Measurements from ENCODE around the gene RFX4. TPM values are rescaled to one million over a fixed set of nuclear protein-coding genes. Genes with fewer than 3 reads are reported as not detected.

Gene RFX4
- total RNA-seq (2014; rRNA removed; shearing (Covaris generic)), result 0.40 and 0.56 TPM in 2 replicates

DNA sequence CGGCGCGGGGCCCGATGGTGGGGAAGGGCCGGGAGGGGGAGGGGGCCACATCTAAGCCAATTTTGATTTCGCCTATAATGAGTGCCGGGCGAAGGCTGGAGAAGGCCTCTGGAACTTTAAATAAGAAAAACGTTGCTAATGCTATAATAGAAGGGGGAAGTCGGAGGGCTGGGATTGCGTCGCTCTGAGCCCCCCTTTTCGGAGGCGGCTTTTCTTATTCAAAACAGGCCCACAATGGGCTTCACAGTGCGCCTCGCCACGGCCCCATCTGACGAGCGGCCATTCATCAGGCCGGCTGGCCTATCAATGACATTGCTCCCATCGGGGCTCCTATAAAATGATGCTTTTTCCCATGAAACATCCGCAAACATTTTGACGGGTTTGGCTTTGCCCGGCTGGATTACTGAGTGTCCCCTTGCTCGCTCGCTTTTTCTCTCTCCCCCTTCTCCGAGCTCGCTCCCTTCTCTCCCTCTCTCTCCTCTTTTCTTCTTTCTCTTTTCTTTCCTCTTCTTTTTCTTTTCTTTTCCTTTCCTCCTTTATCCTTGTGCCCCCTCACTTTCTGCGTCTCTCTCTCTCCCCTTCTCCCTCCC lies at the start of gene RFX4:
Gene RFX4 (plus strand): TSS at position 364 of the 590 bp plus-strand sequence. CDS start 317 bp downstream, outside the sequence.
- Histone ChIP-seq H3K36me3 (no peaks in the 10 kb centered on the region), H3K27me3 (no peaks in the 10 kb centered on the region), H3K27ac (no peak within 1 kb of the TSS), H3K4me1 (no peaks in the 10 kb centered on the region), H3K9me3 (replicated peaks) (no peaks in the 10 kb centered on the region), H3K4me3 (no peak within 1 kb of the TSS)
- no peak for DNase-seq

DNA sequence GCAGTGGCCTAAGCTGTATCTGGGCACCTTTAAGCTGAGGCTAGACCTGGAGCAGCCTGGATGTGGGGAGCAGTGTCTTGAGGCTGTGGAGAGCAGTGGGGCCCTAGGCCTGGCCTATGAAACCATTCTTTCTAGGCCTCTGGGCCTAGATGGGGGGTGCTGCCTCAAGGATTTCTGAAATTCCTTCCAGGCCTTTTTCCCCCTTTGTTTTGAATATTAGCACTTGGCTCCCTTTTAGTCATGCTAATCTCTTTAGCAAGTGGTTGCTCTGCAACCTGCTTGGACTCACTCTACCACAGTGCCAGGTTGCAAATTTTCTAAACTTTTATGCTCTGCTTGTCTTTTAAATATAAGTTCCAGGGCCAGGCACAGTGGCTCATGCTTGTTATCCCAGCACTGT lies 41.6 kb upstream of the RFX4 start:
- H3K36me3 ChIP-seq, result no peaks in the 10 kb centered on the region
- H3K27ac ChIP-seq, result no peak overlapping the region
- DNase-seq, result no peak
- H3K27me3 ChIP-seq, result no peaks in the 10 kb centered on the region
- no peaks in the 10 kb centered on the region for H3K9me3 ChIP-seq (replicated peaks)
- no peak overlapping the region for H3K4me3 ChIP-seq
- no peaks in the 10 kb centered on the region for H3K4me1 ChIP-seq

DNA sequence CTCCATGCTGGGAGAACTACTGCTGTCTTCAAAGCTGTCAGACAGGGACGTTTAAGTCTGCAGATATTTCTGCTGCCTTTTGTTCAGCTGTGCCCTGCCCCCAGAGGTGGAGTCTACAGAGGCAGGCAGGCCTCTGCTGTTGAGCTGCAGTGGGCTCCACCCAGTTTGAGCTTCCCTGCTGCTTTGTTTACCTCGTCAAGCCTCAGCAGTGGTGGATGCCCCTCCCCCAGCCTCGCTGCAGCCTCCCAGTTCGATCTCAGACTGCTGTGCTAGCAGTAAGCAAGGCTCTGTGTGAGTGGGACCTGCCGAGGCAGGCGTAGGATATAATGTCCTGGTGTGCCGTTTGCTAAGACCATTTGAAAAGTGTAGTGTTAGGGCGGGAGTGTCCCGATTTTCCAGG lies 31.4 kb upstream of the RFX4 start:
- DNase-seq, result no peak
- Histone ChIP-seq H3K4me3 (no peak overlapping the region), H3K27me3 (no peaks in the 10 kb centered on the region), H3K4me1 (no peaks in the 10 kb centered on the region), H3K9me3 (replicated peaks) (no peaks in the 10 kb centered on the region; the same call in 1 of the 2 replicates), H3K36me3 (no peaks in the 10 kb centered on the region), H3K27ac (no peak overlapping the region)

GRCh38 chr12:106552228-106552627 lies 30.6 kb upstream of the RFX4 start:
- Histone ChIP-seq H3K4me3 (no peak overlapping the region), H3K9me3 (replicated peaks) (no peaks in the 10 kb centered on the region; the same call in 1 of the 2 replicates), H3K4me1 (no peaks in the 10 kb centered on the region), H3K27me3 (no peaks in the 10 kb centered on the region), H3K27ac (no peak overlapping the region), H3K36me3 (no peaks in the 10 kb centered on the region)
- no peak for DNase-seq

DNA sequence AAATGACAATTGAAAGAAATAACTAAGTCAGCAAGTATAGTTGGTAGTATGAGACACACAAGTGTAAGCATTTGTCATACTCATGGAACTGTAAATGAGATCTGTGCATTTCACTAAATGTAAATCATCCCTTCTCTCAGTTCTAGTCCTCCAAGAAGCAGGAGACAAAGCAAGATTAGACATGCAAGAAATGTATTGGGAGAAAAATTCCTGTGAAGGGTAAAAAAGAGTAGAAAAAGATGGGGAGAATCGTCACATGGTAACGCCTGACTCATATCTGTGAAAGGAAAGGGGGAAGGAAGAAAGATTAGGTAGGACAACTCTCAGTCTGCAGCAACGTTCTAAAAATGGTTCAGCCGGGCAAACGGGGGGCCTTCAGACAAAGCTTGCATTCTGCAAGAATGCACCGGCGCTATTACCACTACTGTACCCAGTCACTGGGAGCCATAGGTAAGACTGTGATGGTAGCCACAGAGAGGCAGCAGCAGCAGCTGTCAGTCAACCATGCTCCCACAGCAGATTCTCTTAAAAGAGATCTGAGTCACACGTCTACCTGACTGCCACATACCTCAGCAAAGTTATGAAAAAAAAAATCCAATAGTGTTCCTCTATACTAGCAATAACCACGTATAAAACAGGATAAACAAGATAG lies 18.0 kb upstream of the RFX4 start:
- Histone ChIP-seq H3K4me3 (no peak overlapping the region), H3K27ac (no peak overlapping the region), H3K27me3 (no peaks in the 10 kb centered on the region), H3K4me1 (peaks cover 16% of the 10 kb centered on the region), H3K9me3 (replicated peaks) (no peaks in the 10 kb centered on the region), H3K36me3 (no peaks in the 10 kb centered on the region)
- DNase-seq, result no peak

DNA sequence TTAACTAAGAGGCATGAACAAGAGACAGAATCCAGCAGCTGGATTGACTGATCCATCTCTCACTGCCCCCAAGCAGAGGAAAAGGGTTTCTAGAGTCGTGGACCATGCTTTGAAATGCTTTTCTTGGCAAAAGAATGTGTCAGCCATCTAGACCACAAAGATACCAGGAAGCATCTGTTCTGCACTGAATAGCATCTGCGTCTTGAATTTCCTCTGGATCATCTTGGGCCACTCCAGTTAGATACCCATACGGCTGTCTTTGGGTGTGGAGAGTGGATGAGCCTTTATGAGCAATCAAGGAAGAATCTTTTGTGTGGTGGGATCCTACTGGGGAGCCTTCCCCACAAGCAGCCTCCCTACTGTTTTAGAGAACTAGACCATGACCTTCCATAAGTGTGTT lies 16.0 kb upstream of the RFX4 start:
- Histone ChIP-seq H3K27me3 (no peaks in the 10 kb centered on the region), H3K36me3 (no peaks in the 10 kb centered on the region)
- peak; percentile 58 to 73 for DNase-seq

GRCh38 chr12:106573239-106573638 lies 9.6 kb upstream of the RFX4 start:
- Histone ChIP-seq H3K9me3 (replicated peaks) (no peaks in the 10 kb centered on the region), H3K27me3 (peaks cover 6% of the 10 kb centered on the region; the same call in 1 of the 2 replicates), H3K4me1 (no peaks in the 10 kb centered on the region), H3K36me3 (no peaks in the 10 kb centered on the region), H3K4me3 (no peak overlapping the region), H3K27ac (no peak overlapping the region)
- no peak for DNase-seq

More for the DNA sequence above, 16.0 kb upstream of the RFX4 start:
- peak overlapping the region; percentile 29 for H3K27ac ChIP-seq
- no peaks in the 10 kb centered on the region for H3K9me3 ChIP-seq (replicated peaks)
- no peak overlapping the region for H3K4me3 ChIP-seq
- H3K4me1 ChIP-seq, result peaks cover 16% of the 10 kb centered on the region

GRCh38 chr12:106576848-106577247 lies 6.0 kb upstream of the RFX4 start:
- no peaks in the 10 kb centered on the region for H3K36me3 ChIP-seq
- H3K4me1 ChIP-seq, result no peaks in the 10 kb centered on the region
- peaks cover 6% of the 10 kb centered on the region; the same call in 1 of the 2 replicates for H3K27me3 ChIP-seq
- H3K9me3 ChIP-seq (replicated peaks), result no peaks in the 10 kb centered on the region
- no peak overlapping the region for H3K27ac ChIP-seq
- H3K4me3 ChIP-seq, result no peak overlapping the region
- DNase-seq, result no peak

- no peaks in the 10 kb centered on the region for H3K36me3 ChIP-seq
- DNase-seq, result no peak
- H3K4me1 ChIP-seq, result no peaks in the 10 kb centered on the region
- H3K27ac ChIP-seq, result no peak overlapping the region
- H3K4me3 ChIP-seq, result no peak overlapping the region
- H3K9me3 ChIP-seq (replicated peaks), result no peaks in the 10 kb centered on the region
- 0 out of 2 replicates have a peak, but pooled peaks cover 6% of the 10 kb centered on the region for H3K27me3 ChIP-seq
Measured at GRCh38 chr12:106580671-106581508, 1.9 kb upstream of the RFX4 start.

- H3K36me3 ChIP-seq, result no peaks in the 10 kb centered on the region
- H3K4me3 ChIP-seq, result no peak overlapping the region
- H3K27ac ChIP-seq, result no peak overlapping the region
- DNase-seq, result no peak
- H3K4me1 ChIP-seq, result no peaks in the 10 kb centered on the region
- no peaks in the 10 kb centered on the region for H3K9me3 ChIP-seq (replicated peaks)
- 0 out of 2 replicates have a peak, but pooled peaks cover under 1% of the 10 kb centered on the region for H3K27me3 ChIP-seq
Measured at GRCh38 chr12:106581543-106582248, 1.1 kb upstream of the RFX4 start.

GRCh38 chr12:106582249-106582591 lies 584 bp upstream of the RFX4 start:
- Histone ChIP-seq H3K4me3 (no peak overlapping the region), H3K36me3 (no peaks in the 10 kb centered on the region), H3K4me1 (no peaks in the 10 kb centered on the region), H3K27ac (no peak overlapping the region), H3K27me3 (no peaks in the 10 kb centered on the region), H3K9me3 (replicated peaks) (no peaks in the 10 kb centered on the region)
- DNase-seq, result no peak

DNA sequence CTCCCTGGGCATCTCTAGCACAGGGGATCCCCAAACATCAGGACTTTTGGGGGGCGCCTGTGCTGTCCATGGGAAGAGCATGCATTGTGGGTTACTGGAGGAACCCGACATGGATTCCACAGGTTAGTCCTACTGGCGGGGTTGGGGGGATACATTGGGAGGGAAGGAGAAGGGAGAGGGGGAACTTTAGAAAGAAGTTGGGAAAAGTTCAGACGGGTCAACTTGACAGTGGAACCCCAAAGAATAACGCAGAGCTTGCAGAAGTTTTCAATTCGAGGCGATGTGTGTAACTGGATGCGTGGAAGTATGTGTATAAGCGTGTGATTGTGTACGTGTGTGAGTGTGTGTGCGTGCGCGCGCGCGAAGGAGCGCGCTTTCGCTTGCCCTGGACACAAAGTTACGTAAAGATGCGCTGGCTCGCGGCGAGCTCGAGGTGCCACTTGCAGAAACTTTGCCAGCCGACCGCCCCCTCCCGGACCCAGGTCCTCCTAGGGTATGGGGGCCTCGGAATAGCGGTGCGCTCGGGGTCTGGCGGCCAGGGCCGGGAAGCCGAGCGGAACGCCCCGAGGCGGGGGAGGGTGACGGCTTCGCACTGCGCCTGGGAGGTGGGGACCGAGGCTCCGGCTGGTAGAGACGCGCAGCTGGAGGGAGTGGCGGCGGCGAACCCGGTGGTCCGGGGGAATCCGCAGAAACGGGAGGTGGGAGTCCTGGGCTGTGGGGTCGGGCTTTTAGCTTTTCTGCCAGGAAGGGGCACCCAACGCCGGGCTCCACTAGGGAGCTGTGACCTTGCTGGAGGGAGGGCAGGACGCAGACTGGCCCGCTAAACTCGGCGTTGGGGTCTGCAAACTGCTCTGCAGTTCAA lies 669 bp downstream of the RFX4 start:
- no peak for DNase-seq

DNA sequence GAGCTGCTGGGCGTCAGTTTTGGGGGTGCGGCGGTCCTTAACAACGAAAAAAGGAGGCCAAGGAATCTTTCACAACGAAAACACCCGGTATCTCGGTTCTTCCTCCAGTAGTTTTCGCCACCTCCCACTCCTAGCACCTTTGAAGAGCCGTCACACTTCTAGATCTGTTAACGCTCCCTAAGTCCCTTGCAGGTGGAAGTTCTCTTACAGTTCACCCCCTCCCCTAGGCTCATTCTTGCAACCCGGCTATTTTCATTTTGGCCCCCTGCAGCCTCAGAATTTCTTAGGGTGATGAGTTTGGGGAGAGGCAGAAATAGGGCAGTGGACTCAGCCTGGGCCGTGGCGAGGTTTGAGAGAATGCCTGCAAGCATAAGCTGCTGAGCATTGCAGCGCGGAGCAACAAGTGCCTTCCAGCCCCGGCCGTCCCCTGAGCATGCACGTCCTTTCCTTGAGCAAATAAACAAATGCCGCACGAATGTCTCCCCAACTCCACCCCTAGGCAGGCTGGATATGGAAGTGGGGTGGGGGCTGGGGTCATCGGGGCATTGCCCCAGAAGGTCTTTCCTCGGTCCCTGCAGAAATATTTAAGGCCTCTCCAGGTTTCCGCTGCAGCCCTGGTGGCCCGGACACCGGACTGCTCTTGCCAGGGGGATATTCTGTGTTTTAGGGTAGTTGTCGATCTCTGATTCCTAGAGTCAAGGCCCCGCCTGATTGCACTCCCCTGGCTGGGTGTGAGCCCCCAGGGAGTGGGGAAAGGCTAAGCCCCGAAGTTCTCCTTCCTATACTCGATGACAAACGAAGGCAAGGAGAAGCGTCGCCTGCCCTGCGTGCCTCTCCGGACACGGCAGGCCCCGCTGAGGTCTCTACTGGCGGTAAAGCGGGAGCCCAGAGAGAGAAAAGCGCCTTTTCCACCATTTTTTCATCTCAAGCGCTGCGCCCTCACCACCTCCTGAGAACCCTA lies 1.6 kb downstream of the RFX4 start:
- Histone ChIP-seq H3K36me3 (no peaks in the 10 kb centered on the region), H3K4me1 (no peaks in the 10 kb centered on the region), H3K27me3 (no peaks in the 10 kb centered on the region), H3K27ac (no peak overlapping the region), H3K9me3 (replicated peaks) (no peaks in the 10 kb centered on the region), H3K4me3 (no peak overlapping the region)
- DNase-seq, result no peak

More for the DNA sequence above, 669 bp downstream of the RFX4 start:
- Histone ChIP-seq H3K27me3 (no peaks in the 10 kb centered on the region), H3K4me1 (no peaks in the 10 kb centered on the region), H3K36me3 (no peaks in the 10 kb centered on the region), H3K4me3 (no peak overlapping the region), H3K9me3 (replicated peaks) (no peaks in the 10 kb centered on the region), H3K27ac (no peak overlapping the region)

All from SJCRH30 (cell line).